ENCODE results near the gene SHROOM2.
"Not testable (repeated sequence)": the region's sequence is repeated elsewhere in the genome, so short reads cannot be mapped to it uniquely, and the experiment has no call there.

Gene SHROOM2, protein sequence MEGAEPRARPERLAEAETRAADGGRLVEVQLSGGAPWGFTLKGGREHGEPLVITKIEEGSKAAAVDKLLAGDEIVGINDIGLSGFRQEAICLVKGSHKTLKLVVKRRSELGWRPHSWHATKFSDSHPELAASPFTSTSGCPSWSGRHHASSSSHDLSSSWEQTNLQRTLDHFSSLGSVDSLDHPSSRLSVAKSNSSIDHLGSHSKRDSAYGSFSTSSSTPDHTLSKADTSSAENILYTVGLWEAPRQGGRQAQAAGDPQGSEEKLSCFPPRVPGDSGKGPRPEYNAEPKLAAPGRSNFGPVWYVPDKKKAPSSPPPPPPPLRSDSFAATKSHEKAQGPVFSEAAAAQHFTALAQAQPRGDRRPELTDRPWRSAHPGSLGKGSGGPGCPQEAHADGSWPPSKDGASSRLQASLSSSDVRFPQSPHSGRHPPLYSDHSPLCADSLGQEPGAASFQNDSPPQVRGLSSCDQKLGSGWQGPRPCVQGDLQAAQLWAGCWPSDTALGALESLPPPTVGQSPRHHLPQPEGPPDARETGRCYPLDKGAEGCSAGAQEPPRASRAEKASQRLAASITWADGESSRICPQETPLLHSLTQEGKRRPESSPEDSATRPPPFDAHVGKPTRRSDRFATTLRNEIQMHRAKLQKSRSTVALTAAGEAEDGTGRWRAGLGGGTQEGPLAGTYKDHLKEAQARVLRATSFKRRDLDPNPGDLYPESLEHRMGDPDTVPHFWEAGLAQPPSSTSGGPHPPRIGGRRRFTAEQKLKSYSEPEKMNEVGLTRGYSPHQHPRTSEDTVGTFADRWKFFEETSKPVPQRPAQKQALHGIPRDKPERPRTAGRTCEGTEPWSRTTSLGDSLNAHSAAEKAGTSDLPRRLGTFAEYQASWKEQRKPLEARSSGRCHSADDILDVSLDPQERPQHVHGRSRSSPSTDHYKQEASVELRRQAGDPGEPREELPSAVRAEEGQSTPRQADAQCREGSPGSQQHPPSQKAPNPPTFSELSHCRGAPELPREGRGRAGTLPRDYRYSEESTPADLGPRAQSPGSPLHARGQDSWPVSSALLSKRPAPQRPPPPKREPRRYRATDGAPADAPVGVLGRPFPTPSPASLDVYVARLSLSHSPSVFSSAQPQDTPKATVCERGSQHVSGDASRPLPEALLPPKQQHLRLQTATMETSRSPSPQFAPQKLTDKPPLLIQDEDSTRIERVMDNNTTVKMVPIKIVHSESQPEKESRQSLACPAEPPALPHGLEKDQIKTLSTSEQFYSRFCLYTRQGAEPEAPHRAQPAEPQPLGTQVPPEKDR (N-terminal part only)

DNA sequence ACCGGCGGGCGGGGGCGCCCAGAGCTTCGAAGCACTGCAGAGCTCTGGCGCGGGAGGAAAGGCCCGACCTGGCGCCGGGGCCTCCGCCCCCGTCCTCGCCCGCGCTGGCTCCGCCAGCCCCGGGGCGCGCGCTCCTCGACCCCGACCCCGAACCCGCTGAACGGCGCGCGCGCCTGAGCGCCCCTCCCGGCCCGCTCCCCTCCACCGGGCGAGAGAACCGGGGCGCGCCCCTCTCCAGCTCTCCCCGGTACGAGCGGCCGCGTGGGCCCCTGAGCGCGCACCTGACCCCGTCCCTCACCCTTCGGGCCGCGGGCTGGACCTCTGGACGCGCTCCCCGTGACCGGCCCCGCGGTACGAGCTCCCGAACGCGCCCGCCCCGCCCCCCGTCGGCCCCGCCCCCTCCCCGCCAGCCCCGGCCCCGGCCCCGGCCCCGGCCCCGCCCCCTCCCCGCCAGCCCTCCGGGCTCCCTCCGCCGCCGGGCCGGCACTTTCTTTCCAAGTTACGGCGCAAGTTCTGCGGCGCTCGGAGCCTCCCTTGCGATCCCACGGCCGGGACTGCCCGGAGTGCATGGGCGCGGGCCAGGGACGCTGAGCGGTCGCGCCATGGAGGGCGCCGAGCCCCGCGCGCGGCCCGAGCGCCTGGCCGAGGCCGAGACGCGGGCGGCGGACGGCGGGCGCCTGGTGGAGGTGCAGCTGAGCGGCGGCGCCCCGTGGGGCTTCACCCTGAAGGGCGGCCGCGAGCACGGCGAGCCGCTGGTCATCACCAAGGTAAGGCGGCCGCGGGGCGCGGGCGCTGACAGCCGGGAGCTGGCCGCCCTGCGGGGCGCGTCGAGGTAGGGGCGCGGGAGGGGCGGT lies at the start of gene SHROOM2:
SHROOM2 (plus strand) TSS at position 486 of the 854 bp plus-strand sequence; CDS start at position 603, 117 bp downstream.
- DNase-seq: no peak

DNA sequence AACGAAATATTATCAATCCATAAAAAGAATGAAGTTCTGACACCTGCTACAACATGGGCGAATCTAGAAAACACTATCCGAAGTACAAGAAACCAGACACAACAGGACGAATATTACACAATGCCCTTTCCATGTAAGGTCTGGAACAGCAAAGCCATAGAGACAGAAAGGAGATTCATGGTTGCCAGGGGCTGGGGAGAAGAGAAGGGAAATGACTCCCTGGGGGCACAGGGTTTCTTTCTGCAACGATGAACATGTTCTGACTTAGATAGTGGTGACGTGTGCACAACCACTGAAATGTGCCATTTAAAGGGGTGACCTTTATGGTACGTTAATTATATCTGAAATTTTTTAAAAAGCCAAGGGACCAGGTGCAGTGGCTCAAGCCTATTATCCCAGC lies 48.9 kb upstream of the SHROOM2 start:
- DNase-seq: no peak

DNA sequence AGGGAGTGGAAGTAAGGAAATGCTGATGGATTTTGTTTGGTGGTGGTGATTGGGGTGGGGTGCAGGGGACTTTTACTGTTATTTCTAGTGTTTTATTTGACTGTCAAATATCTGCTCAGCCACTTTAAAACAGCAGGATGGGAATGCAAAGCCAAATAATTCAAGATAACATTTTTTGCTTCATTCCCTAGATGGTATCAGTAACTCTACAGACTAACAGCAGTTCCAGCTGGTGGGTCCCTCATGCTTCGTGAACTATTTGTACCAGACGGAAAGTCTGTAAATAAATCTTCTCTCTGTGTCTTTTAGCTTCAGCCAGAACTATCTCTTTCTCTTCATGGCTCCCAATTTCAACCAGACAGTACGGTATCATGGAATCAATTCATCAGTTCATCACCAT lies 48.1 kb upstream of the SHROOM2 start:
- DNase-seq: no peak

DNA sequence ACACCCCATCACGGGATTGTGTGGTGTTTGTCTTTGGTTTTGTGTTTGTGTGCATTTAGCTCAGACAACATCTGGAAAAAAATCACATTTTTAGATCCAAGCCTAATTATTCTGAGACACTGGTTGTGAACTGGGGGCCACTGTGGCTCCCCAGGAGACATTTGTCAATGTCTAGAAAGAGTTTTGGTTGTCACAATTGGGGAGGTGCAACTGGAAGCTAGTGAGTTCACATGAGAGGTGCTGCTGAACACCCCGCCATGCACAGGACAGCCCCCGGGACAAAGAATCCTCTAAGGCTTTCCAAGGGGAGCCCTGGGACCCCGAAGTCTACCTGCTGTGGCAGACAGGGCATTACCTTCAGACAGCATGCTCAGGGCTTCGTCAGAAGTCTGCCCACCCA lies 47.1 kb upstream of the SHROOM2 start:
- DNase-seq: no peak

DNA sequence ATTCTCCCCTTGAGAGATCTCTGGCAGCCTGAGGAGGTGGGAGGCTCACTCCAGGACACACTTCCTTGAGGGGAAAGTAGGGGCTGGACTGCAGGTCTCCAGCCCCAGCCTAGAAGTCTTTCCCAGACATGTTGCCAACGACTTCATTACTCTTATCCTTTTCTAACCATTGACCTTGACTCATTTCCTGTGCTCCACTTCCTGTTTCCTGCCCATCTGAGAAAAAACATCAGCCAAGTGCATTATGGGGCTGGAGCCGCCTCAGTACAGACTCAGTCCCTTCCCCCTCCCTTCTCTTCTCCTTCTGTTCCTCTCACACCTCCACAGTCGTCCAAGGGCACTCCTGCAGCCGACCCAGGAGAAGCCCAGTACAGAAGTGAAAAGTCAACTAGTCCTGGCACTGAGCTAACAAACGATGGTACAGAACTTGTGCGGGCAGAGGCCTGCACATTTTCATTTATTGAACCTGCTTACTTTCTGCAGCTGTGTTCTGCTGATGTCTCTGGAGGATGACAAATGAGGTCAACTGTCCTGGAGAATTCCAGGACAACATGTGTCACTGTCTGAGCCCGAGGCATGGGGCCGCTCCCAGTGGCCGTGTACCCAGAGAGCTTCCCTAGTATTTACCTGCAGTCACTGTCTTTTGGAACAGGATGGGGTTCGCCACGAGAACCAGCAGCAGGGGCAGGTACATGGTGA lies 40.7 kb upstream of the SHROOM2 start:
- no peak for DNase-seq

DNA sequence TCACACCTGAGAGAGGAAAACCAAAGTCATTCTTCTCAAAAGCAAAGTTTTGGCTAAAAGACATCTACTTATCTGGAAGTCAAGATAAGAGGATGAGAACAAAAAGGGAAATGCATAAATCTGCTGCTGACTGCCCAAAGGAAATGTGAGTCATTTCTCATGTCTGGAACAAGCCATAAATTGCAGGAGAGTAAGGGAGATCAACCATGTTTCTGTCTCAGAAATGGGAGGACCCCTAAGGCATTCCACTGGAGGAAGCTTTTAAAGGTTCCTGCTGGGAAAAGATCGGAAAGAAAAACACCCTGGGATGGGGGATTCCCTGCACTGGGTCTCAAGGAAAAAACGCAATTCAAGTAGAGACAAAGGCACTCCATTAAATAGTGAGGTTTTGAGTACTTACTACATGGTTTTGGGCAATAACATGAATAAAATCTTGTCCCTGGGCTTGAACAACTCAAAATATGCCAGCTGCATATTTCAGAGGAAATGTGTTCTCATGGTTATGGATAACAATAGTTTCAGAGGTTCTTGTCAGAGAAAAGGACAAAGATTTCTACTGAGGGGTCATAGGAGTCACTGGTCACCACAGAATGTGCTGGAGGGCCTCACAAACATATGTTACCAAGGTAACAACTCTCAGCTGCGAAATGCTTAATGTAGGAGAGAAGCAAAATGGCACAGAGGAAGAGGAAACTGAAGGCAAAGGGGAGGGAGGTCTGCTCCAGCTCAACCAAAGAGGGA lies 39.9 kb upstream of the SHROOM2 start:
- DNase-seq: no peak

DNA sequence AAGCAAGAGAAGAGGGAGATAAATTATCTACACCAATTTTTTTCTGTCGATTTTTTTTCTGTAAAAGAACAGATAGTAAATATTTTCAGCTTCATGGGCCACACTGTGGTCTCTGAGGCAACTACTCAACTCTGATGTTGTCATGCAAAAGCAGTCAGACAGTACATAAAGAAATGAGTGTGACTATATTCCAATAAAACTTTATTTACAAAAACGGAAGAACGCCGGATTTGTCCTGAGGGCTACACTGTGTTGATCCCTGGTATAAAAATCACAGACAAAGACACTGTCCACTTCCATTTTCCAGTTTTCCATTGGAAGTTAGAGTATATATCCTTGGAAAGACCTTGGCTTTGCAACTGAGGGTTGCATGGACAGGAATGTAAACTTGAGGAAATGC lies 38.6 kb upstream of the SHROOM2 start:
- no peak for DNase-seq

DNA sequence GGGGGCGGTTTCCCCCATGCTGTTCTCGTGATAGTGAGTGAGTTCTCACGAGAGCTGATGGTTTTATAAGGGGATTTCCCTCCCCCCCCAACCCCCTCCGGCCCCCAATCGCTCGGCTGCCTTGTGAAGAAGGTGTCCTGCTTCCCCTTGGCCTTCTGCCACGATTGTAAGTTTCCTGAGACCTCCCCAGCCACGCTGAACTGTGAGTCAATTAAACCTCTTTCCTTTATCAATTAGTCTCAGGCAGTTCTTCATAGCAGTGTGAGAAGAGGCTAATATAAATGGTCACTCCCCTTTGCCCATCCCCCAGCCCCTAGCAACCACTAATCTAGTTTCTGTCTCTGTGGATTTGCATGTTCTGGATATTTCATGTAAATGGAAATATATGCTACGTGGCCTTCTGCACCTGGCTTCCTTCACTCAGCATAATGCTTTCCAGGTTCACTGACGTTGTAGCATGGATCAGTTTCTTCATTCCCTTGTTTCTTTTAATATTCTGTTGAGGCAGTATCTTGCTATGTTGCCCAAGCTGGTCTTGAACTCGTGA lies 37.0 kb upstream of the SHROOM2 start:
- DNase-seq: no peak

DNA sequence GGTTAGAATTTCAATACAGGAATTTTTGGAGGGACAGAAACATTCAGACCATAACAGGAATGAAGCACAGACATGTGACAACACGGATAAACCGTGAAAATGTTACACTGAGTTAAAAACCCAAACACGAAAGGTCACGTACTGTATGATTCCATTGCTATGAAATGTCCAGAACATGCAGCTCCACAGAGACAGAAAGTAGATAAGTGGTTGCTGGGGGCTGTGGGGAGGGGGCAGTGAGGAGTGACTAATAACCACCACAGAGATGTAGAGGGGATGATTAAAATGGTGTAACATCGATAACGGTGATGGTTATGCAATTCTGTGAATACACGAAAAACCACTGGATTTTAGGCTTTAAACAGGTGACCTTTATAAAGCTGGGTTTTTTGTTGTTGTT lies 28.9 kb upstream of the SHROOM2 start:
- no peak for DNase-seq

DNA sequence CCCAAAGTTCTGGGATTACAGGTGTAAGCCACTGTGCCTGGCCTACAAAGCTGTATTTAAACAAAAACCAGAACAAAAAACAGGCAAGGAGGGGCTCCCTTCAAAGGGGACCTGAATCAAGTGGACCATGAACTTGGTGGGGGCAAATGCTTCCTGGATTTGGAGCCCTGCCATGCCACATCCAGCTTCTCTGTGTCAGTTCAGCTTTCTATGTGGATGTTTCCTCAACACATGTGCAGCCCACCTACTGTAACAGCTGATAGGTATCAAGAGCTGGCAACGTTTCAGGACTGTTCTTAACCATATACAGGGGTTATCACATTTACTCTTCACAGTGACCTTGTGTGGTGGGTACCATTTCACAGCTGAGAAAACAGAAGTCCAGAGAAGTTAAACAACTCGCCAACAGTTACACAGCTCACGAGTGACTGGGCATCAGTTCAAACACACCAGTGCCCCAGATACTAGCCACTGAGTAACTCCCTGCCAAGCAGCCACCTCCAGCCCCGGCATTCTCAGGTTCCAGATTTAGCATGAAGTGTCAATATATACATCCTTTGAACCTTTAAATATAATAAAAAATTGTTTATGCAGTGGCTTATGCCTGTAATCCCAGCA lies 28.1 kb upstream of the SHROOM2 start:
- DNase-seq: no peak

DNA sequence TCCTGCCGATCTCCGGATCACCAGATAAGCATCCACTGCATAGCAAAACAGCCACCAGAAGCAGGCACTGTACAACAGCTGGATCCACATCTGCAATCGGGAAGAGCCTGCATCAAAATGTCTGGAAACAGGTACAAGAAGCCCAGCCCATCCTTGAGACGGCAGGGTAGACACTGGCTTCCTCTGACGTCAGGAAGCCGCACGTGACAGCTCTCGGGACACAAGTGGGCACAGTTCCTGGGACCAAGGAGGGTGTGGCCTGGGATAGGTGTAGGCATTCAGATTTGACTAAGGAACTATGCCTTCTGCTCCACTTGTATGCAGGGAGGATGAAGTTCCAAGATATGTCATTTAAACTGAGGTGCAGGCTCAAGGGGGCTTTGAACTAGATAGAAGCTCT lies 26.9 kb upstream of the SHROOM2 start:
- no peak for DNase-seq

DNA sequence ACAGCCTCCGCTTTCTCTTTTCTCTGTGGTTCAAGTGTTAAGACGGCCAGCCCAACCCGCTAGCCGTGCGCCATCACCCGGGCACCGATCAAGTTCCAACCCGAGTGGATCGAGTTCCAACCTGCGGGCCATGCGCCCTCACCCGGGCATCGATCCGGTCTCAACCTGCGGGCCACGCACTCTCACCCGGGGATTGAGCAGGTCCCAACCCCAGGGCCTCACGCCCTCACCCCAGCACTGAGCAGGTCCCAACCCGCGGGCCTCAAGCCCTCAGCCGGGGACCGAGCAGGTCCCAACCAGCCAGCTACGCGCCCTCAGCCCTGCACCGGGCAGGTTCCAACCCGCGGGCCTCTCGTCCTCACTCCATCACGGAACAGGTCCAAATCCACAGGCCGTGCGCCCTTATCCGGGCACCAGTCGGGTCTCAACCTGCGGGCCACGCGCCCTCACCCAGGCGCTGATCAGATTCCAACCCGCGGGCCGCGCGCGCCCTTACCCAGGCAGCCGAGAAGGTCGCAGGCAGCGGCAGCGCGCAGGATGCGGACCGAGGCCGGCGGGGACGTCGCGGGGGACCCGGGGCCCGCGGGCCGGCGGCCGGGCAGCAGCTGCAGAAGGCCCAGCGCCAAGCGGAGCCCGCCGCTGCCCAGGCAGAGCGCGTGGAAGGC lies 21.0 kb upstream of the SHROOM2 start:
- DNase-seq: no peak

DNA sequence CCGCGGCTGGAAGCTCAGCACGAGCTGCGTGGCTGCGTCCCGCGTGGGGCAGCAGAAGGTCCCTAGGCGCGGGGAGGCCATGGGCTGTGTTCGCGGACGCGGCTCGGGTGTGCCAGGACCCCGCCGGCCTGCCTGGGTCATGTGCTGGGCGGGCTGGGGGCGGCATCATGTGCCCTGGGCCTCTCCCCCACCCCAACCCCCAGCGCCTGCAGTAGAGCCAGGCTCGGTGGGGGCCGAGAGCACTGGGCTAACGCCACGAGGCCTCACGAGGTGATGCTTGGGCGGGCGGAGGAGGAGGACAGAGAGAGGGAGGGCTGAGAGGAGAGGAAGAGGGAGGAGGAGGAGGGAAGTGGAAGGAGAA lies 20.5 kb upstream of the SHROOM2 start, which contains the start of gene GPR143:
GPR143 (minus strand) TSS at position 111 of the 361 bp plus-strand sequence; CDS start at position 81, 30 bp downstream.
- DNase-seq: no peak

DNA sequence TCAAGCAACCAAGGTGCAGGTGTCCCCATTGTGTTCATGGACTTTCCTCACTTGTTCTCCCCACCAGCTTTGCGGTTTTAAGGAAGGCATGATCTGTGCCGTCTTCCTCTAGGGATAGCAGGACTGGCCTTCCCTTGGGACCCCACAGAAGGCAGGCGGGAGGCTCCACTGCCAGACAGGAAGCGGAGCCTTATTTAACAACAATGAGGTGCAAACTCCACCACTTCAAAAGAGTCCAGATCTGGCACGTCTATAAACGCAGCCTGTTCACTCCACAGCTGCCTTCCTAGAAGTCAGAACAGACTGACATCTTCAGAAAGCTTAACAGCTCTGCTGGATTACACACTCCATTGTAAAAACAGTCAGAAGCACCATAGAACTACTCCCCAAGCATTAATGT lies 18.9 kb upstream of the SHROOM2 start:
- no peak for DNase-seq

DNA sequence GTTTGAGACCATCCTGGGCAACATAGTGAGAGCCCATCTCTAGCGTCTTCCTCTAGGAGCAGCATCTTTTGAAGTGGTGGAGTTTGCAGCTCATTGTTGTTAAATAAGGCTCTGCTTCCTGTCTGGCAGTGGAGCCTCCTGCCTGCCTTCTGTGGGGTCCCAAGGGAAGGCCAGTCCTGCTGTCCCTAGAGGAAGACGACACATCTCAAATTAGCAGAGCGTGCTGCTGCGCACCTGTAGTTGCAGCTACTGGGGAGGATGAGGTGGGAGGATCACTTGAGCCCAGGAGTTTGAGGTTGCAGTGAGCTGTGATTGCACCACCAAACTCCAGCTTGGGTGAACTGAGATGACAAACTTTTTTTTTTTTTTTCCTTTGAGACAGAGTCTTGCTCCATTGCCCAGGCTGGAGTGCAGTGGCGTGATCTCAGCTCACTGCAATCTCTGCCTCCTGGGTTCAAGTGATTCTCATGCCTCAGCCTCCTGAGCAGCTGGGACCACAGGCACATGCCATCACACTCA lies 17.8 kb upstream of the SHROOM2 start:
- not testable (repeated sequence) for DNase-seq

DNA sequence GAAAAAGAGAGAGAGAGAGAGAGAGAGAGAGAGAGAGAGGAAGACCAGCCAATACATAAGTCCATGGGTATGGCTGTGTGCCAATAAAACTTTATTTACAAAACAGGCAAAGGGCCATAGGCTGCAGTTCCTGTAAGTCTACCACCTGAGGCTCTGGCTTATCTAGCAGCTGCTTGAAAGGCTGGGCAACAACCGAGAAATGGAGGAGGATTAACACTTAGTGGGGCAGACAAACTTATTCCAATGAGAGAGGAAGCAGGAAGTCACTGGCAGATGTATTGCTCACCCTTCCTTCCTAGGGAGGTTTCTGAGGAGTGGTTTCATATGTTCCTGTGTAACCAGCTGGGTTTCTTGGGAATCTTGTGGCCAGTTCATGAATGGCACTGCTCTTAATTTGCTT lies 15.9 kb upstream of the SHROOM2 start:
- DNase-seq: no peak

DNA sequence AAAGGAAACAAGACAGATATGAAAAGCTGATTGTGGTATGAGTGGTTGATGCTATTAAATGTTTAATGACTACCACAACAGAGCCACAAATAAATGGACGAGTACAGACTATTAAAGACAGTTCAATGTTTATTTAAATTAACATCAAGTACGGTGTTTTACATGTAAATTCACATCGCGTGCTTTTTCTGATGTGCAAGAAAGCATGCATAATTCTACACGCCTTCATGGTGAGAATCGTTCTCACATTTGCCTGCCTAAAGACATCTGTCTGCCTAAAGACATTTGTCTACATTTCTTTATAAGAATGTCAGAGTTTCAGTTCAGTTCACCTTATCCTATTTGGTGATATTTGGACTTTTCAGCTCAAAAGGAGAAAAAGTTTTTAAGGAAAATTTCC lies 13.3 kb upstream of the SHROOM2 start:
- DNase-seq: no peak

DNA sequence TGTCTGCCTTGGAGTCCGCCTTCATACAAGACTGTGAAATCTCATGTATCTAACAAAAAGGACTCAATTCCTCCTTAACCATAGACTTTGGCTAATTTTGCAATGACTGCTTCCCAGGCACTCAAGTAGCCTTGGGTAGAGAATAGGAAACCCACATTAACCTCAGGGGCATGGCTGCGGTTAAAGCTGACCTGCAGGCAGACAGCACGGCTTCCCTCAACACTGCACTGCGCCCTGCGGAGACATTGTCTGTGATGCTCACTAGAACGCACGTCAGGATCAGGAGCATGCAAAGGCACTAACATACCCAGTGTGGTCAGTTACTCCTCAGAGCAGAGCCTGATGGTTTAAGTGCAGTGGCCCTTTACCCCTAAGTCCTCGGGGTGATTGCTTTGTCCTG lies 10.3 kb upstream of the SHROOM2 start:
- no peak for DNase-seq

DNA sequence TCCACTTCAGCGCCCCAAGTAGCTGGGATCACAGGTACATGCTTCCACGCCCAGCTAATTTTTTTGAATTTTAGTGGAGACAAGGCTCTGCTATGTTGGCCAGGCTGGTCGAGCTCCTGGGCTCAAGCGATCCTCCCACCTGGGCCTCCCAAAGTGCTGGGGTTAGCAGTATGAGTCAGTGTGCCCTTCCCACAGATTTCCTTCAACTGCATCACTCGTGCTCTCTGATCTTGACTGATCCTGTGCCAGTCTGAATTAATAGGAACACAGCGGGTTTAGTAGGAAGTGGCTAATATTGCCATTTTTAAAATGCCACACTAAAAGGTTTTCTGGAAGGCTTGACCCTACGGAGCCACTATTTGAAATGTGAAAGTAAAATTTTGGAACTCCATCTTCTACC lies 4.3 kb upstream of the SHROOM2 start:
- DNase-seq: no peak

All from CD4-positive, alpha-beta T cell treated with Interferon gamma for 1 hour (primary cell).